HL-60 (cell line): ENCODE measurements around the gene PHLPP1.

Experiments
- GABPA ChIP-seq: IDR thresholded peaks from 2 replicates; pipeline ENCODE4 v1.6.1; 2012; ENCODE audit warnings: low read depth
- POLR2AphosphoS5 ChIP-seq: IDR thresholded peaks from 2 replicates; pipeline ENCODE4 v1.6.1; 2012; ENCODE audit warnings: low read depth
- TF ChIP-seq, protein P1 (sequence below): IDR thresholded peaks from 2 replicates; pipeline ENCODE4 v1.6.1; 2012; ENCODE audit warnings: low read depth; ENCODE audit not compliant: insufficient replicate concordance
- TF ChIP-seq, protein P2 (sequence below): IDR thresholded peaks from one replicate; pipeline ENCODE4 v1.5.1; 2011; ENCODE audit warnings: low read length, control low read depth, inconsistent platforms; ENCODE audit not compliant: insufficient read depth

DNA sequence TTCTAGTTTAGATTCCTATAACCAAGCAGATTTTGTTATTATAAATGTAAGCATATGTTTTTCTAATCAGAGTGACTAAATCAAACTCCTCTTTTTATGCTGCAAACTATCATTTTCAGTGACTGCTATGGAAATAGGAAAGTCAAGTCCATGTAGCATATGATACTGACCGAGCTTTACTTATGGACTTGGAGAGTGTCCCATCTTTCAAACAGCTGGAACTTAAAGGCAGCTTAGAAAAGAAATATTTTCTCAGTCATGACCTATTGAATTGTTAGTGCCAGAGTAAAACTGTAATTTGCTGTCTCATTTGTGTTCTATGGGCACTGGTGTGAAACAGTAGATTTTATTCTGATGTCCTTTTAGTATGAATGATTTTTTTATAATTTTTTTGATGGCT, 76.7 kb downstream of the PHLPP1 start:
- TF ChIP-seq, protein P1, sequence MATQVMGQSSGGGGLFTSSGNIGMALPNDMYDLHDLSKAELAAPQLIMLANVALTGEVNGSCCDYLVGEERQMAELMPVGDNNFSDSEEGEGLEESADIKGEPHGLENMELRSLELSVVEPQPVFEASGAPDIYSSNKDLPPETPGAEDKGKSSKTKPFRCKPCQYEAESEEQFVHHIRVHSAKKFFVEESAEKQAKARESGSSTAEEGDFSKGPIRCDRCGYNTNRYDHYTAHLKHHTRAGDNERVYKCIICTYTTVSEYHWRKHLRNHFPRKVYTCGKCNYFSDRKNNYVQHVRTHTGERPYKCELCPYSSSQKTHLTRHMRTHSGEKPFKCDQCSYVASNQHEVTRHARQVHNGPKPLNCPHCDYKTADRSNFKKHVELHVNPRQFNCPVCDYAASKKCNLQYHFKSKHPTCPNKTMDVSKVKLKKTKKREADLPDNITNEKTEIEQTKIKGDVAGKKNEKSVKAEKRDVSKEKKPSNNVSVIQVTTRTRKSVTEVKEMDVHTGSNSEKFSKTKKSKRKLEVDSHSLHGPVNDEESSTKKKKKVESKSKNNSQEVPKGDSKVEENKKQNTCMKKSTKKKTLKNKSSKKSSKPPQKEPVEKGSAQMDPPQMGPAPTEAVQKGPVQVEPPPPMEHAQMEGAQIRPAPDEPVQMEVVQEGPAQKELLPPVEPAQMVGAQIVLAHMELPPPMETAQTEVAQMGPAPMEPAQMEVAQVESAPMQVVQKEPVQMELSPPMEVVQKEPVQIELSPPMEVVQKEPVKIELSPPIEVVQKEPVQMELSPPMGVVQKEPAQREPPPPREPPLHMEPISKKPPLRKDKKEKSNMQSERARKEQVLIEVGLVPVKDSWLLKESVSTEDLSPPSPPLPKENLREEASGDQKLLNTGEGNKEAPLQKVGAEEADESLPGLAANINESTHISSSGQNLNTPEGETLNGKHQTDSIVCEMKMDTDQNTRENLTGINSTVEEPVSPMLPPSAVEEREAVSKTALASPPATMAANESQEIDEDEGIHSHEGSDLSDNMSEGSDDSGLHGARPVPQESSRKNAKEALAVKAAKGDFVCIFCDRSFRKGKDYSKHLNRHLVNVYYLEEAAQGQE = no peak
- TF ChIP-seq, protein P2, sequence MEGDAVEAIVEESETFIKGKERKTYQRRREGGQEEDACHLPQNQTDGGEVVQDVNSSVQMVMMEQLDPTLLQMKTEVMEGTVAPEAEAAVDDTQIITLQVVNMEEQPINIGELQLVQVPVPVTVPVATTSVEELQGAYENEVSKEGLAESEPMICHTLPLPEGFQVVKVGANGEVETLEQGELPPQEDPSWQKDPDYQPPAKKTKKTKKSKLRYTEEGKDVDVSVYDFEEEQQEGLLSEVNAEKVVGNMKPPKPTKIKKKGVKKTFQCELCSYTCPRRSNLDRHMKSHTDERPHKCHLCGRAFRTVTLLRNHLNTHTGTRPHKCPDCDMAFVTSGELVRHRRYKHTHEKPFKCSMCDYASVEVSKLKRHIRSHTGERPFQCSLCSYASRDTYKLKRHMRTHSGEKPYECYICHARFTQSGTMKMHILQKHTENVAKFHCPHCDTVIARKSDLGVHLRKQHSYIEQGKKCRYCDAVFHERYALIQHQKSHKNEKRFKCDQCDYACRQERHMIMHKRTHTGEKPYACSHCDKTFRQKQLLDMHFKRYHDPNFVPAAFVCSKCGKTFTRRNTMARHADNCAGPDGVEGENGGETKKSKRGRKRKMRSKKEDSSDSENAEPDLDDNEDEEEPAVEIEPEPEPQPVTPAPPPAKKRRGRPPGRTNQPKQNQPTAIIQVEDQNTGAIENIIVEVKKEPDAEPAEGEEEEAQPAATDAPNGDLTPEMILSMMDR = no peak
- no peak for TF ChIP-seq POLR2AphosphoS5
- TF ChIP-seq GABPA = no peak
